Thymus (tissue), 11 donors: Measurements from ENCODE around the gene DDB1. TPM values are rescaled to one million over a fixed set of nuclear protein-coding genes. Genes with fewer than 3 reads are reported as not detected.
A peak's percentile ranks its signal among the peaks of the same experiment; 100 is the strongest.

Experiments used
- DNase-seq, 9 donors: peaks; one replicate each; pipeline ENCODE4 v3.0.0-alpha.2; 2013; ENCODE audit warnings: low spot score in 9 of 9, low read depth in 6 of 9, missing footprints in 1 of 9
- H3K27ac ChIP-seq, 2 donors: one replicate each; pipeline ENCODE4 v1.5.1; 2013; ENCODE audit warnings: control low read depth in 1 of 2, low read depth in 1 of 2, low read length in 1 of 2, mild to moderate bottlenecking in 1 of 2, moderate library complexity in 1 of 2
- H3K27me3 ChIP-seq, 2 donors: one replicate each; pipeline ENCODE4 v1.5.1; 2013; ENCODE audit warnings: low read length in 1 of 2; ENCODE audit not compliant: control insufficient read depth in 2 of 2, insufficient read depth in 1 of 2
- H3K36me3 ChIP-seq, 2 donors: one replicate each; pipeline ENCODE4 v1.5.1; 2013; ENCODE audit warnings: low read length in 1 of 2, mild to moderate bottlenecking in 1 of 2, moderate library complexity in 1 of 2; ENCODE audit not compliant: control insufficient read depth in 2 of 2, insufficient read depth in 2 of 2
- H3K4me1 ChIP-seq, 2 donors: one replicate each; pipeline ENCODE4 v1.5.1; 2013; ENCODE audit warnings: low read length in 2 of 2; ENCODE audit not compliant: control insufficient read depth in 2 of 2, insufficient read depth in 2 of 2
- H3K4me3 ChIP-seq, 2 donors: one replicate each; pipeline ENCODE4 v1.5.1; 2013; ENCODE audit warnings: low read length in 2 of 2, control low read depth in 1 of 2, mild to moderate bottlenecking in 1 of 2
- H3K9me3 ChIP-seq, 2 donors: one replicate each; pipeline ENCODE4 v1.5.1; 2013; ENCODE audit warnings: low read length in 1 of 2, mild to moderate bottlenecking in 1 of 2; ENCODE audit not compliant: control insufficient read depth in 2 of 2, insufficient read depth in 1 of 2
- WGBS: extraction: QIAGEN DNeasy Blood & Tissue Kit; methylation state at CpG from one replicate; pipeline ENCODE4 v1.1.7; 2013; 5-methylcytosine and 5-hydroxymethylcytosine counted together
- polyA plus RNA-seq: library from polyadenylated mRNA; stranded (reverse); fragments of 200-250 nt; gene quantifications from one replicate; pipeline ENCODE4 v1.2.3, GENCODE V29; 2013
- total RNA-seq: library from RNA; stranded (reverse); fragments of 120-200 nt; gene quantifications from one replicate; pipeline ENCODE4 v1.2.4, GENCODE V29; 2013
- donor health status: healthy.

The DDB1 gene
- total and polyA plus RNA-seq, 2 donors = 129 to 197 TPM

- DNase-seq = peak in 1 of 9 donors; percentile 27
- WGBS = 58% methylated on average over 5 of the region's 5 CpGs
- Histone ChIP-seq H3K9me3 (no peaks in the 10 kb centered on the region), H3K27ac (no peak overlapping the region), H3K36me3 (peaks cover 43% of the 10 kb centered on the region in 2 donors), H3K4me1 (peaks cover 10 to 32% of the 10 kb centered on the region in 2 donors), H3K4me3 (no peak overlapping the region), H3K27me3 (peaks cover 0 to 17% of the 10 kb centered on the region in 2 donors)
These were observed 35.2 kb downstream of the DDB1 start for GRCh38 chr11:61297746-61298145.

GRCh38 chr11:61297341-61297740 lies 35.6 kb downstream of the DDB1 start:
- 93% methylated on average over 1 of the region's 1 CpG for whole genome bisulfite sequencing
- H3K27me3 ChIP-seq = peaks cover 0 to 17% of the 10 kb centered on the region in 2 donors
- H3K9me3 ChIP-seq = no peaks in the 10 kb centered on the region
- H3K27ac ChIP-seq = peak overlapping the region in 1 of 2 donors; percentile 26
- H3K4me1 ChIP-seq = peaks cover 10 to 32% of the 10 kb centered on the region in 2 donors
- peaks cover 39% of the 10 kb centered on the region in 2 donors for H3K36me3 ChIP-seq
- H3K4me3 ChIP-seq = no peak overlapping the region
- DNase-seq = no peak

GRCh38 chr11:61295596-61295926 lies 37.3 kb downstream of the DDB1 start:
- Histone ChIP-seq H3K27me3 (peaks cover 0 to 17% of the 10 kb centered on the region in 2 donors), H3K9me3 (peaks cover 0 to 2% of the 10 kb centered on the region in 2 donors), H3K4me3 (peak overlapping the region; percentile 64 to 84), H3K27ac (peak overlapping the region; percentile 55 to 62), H3K36me3 (peaks cover 22 to 27% of the 10 kb centered on the region in 2 donors), H3K4me1 (peaks cover 10 to 32% of the 10 kb centered on the region in 2 donors)
- 48% methylated on average over 12 of the region's 12 CpGs for WGBS
- DNase-seq = no peak

- Histone ChIP-seq H3K4me1 (peaks cover 10 to 32% of the 10 kb centered on the region in 2 donors), H3K27ac (peak within 1 kb of the TSS; percentile 55 to 69), H3K36me3 (peaks cover 16 to 21% of the 10 kb centered on the region in 2 donors), H3K4me3 (peak within 1 kb of the TSS; percentile 64 to 84), H3K27me3 (peaks cover 0 to 17% of the 10 kb centered on the region in 2 donors), H3K9me3 (peaks cover 0 to 2% of the 10 kb centered on the region in 2 donors)
- under 1% methylated on average over 97 of the region's 97 CpGs for WGBS
- peak in 8 of 9 donors; percentile 45 to 88 (median 70) for DNase-seq
These were observed 37.9 kb downstream of the DDB1 start, which contains the start of gene VWCE for GRCh38 chr11:61294717-61295595. VWCE (minus strand) TSS chr11:61295316; CDS start chr11:61295037, 279 bp downstream.

- WGBS = 2% methylated on average over 60 of the region's 60 CpGs
- Histone ChIP-seq H3K4me1 (peaks cover 10 to 32% of the 10 kb centered on the region in 2 donors), H3K36me3 (peaks cover 8 to 12% of the 10 kb centered on the region in 2 donors), H3K27ac (peak overlapping the region in 1 of 2 donors; percentile 43), H3K27me3 (peaks cover 0 to 17% of the 10 kb centered on the region in 2 donors), H3K9me3 (peaks cover 0 to 2% of the 10 kb centered on the region in 2 donors), H3K4me3 (peak overlapping the region; percentile 64 to 84)
- peak in 4 of 9 donors; percentile 13 to 43 (median 29) for DNase-seq
These were observed 38.8 kb downstream of the DDB1 start for GRCh38 chr11:61293867-61294716.

GRCh38 chr11:61292356-61292755 lies 40.5 kb downstream of the DDB1 start:
- Histone ChIP-seq H3K27me3 (peaks cover 0 to 17% of the 10 kb centered on the region in 2 donors), H3K36me3 (peaks cover 0 to 6% of the 10 kb centered on the region in 2 donors), H3K4me3 (no peak overlapping the region), H3K27ac (no peak overlapping the region), H3K4me1 (peaks cover 7 to 24% of the 10 kb centered on the region in 2 donors), H3K9me3 (peaks cover 0 to 2% of the 10 kb centered on the region in 2 donors)
- 98% methylated on average over 2 of the region's 2 CpGs for WGBS
- DNase-seq = no peak

- no peak overlapping the region for H3K4me3 ChIP-seq
- peaks cover 2 to 8% of the 10 kb centered on the region in 2 donors for H3K36me3 ChIP-seq
- 94% methylated on average over 12 of the region's 12 CpGs for WGBS
- H3K27ac ChIP-seq = no peak overlapping the region
- no peak for DNase-seq
- H3K27me3 ChIP-seq = peaks cover 0 to 17% of the 10 kb centered on the region in 2 donors
- H3K9me3 ChIP-seq = peaks cover 0 to 2% of the 10 kb centered on the region in 2 donors
- H3K4me1 ChIP-seq = peaks cover 7 to 20% of the 10 kb centered on the region in 2 donors
These were observed 41.8 kb downstream of the DDB1 start for GRCh38 chr11:61290905-61291690.

- Histone ChIP-seq H3K36me3 (peaks cover 5 to 12% of the 10 kb centered on the region in 2 donors), H3K4me3 (no peak overlapping the region), H3K4me1 (no peaks in the 10 kb centered on the region), H3K27ac (no peak overlapping the region), H3K9me3 (peaks cover 0 to 2% of the 10 kb centered on the region in 2 donors), H3K27me3 (no peaks in the 10 kb centered on the region)
- DNase-seq = no peak
- WGBS = 95% methylated on average over 14 of the region's 14 CpGs
These were observed 45.4 kb downstream of the DDB1 start for GRCh38 chr11:61287338-61287977.
